Activated CD4-positive, alpha-beta T cell treated with anti-CD3 and anti-CD28 coated beads, Interleukin-2, Interleukin-4, amounts not matched to agents 100 ng/mL and 50 ng/mL, durations not matched to agents 16 hours and 8 hours (primary cell): ENCODE data around the gene MADCAM1.
"Not testable (repeated sequence)": the region's sequence is repeated elsewhere in the genome, so short reads cannot be mapped to it uniquely, and the experiment has no call there.

Source experiments
- DNase-seq: peaks from one replicate; pipeline ENCODE4 v3.0.0-alpha.2; 2020; ENCODE audit warnings: low spot score

Gene MADCAM1

DNA sequence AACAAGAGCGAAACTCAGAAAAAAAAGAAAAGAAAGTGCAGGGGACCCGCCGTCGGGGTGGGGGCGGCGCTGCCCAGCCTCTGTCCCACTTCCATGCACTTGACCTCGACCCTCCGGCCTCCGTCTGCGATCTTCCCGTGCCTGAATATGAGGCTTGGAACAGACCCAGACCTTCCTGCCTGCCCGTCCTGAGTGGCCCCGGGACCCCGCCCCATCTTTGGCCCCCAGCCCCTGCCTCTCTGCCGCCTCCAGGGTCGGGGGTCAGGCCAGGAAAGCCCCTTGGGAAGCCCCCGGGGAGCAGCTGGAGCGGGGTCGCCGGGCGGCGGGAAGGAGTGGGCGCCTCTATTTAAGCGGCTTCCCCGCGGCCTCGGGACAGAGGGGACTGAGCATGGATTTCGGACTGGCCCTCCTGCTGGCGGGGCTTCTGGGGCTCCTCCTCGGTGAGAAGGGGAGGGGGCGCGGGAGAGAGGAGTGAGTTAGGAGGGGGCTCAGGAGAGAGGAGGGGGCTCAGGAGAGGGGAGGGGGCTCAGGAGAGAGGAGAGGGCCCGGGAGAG is at the start of gene MADCAM1:
MADCAM1 (plus strand) TSS at position 375 of the 554 bp plus-strand sequence; CDS start at position 389, 14 bp downstream.
- DNase-seq = no peak

DNA sequence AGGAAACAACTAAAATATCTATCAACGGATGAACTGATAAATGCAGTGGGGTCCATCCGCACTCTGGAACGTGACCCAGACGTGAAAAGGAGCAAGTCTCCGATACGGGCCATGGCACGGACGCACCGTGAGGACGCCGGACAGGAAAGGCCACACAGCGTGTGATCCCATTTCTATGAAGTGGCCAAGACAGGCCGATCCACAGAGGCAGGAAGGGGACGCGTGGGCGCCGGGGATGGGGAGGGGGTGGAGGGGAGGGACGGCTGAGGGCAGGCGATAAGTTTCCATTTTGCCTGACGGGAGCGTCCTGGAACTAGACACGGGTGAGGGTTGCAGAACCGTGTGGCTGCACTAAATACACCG is 49.2 kb upstream of the MADCAM1 start:
- no peak for DNase-seq

DNA sequence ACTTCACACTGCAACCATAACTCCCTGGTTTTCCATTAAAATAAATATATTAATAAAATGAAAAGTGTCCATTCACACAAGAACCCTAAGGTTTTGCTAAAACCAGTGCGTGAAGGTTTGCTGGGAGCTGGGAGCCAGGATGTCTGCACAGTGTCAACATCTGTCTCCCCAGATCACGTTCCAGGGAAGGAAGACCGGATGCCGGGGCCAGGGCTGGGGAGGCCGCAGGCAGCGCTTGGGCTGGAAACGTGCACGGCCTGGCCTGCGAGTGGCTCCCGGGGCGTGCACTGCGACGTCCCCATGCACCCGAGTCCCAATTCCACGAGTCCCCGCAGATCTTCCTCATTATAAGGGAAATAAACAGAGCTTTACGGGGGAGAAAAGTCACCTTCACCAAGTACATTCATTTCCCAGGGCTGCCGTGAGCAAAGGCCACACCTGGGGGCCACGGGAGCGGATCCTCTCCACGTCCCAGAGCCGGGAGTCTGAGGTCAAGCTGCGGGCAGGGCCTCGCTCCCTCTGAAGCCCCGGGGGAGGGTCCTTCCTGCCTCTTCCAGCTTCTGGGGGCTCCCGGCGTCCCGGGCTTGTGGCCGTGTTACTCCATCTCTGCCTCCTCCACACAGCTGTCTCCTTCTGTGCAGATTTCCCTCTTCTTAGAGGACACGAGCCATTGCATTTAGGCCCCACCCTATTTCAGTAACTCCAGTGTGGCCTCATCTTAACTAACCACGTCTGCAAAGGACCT is 48.3 kb upstream of the MADCAM1 start:
- DNase-seq = no peak

DNA sequence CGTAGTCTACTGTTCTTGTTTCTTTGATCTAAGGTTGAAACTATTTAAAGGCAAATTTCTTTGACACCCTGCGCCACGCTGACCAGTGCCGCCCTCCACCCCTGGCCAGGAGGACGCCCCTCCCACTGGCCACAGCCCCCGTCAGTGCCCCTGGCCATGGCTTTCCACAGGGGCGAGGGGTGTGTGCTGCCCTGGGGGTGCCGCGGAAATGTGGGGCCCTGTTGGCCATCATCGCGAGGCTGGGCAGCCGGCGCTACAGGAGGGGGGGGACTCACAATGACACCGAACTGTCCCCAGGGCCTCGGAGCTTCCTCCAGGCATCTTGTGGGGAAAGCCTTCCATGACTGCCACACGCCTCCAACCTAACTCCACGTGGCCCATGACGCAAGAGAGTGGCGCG is 46.4 kb upstream of the MADCAM1 start:
- no peak for DNase-seq

GRCh38 chr19:450912-451481 is 45.3 kb upstream of the MADCAM1 start:
- DNase-seq = not testable (repeated sequence)

DNA sequence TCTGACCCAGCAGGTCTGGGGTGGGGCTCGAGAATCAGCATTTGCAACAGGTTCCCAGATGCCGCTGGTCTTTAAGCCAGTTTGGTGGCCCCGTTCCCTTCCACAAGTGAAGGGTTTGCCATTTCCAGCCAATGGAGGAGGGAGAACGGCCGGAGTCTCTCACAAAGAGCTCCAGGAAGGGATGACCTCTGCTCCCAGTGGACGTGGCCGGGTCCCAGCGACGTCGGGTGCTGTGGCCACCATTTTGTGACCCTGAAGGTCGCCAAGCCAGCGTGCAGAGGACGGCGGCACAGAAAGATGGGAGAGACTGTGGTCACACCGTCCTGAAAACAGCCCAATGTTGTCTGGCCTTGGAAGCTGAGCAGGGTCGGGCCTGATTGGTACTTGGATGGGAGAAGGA is 43.5 kb upstream of the MADCAM1 start:
- DNase-seq = no peak

- DNase-seq = no peak
Measured at GRCh38 chr19:453606-454005, 42.7 kb upstream of the MADCAM1 start.

DNA sequence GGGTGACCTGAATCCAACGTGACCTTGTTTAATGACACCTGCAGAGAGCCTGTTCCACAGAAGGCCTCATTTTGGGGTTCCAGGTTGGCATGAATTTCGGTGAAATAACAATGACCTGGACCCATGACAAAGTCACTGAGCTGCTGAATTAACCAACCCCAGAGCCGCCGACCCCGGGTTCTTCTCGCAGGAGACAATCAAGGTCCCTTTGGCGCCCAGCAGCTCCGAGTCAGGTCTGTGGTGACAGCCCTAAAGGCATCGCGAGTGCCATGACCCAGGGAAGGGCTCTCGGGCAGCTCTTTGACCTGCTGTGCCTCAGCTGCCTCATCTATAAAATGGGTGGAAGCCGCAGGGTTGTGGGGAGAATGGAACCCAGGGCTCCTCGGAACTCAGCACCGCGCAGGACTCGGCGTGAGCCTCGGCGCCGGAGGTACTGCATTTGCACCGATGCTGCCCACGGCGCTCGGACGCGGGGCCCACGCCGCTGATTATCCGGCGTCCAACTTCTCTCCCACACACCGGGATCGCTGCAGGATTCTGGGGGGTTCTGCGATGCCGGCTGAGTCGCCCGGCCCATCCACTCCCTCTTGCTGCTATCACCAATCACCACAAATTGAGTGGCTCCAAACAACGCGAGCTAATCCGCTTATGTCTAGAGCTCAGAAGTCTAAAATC is 41.1 kb upstream of the MADCAM1 start:
- no peak for DNase-seq

DNA sequence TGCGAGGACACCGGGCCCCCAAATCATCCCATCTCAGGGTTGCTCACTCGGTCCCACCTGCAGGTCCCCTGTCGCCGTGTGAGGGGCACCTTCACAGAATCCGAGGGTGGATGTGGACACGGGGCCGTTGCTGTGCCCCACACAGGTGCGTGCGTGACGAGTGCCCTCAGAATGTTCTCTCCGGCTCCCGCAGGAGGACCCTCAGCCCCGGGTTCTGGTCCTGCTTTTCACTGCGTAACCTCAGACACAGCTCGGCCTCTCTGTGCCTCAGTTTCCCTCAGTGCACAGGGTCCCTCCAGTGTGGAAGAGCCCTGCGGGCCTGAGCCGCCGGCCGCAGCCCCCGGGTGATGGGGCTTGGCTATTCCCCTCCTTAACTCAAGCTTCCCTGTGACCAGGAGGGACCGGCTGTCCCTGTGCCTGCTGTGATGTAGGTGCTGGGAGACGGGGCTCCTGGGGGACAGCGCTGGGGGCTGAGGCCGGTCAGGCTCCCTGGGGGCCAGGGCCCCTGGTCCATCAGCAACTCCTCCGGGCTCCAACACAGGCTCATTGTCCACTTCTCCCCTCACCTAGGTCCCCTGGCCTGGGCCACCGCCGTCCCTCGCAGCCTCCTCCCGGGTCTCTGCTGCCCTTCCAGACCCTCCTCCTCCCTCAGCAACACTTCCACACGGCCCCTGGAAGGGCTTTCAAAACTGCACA is 40.3 kb upstream of the MADCAM1 start:
- no peak for DNase-seq

GRCh38 chr19:456547-457110 is 39.7 kb upstream of the MADCAM1 start:
- no peak for DNase-seq

DNA sequence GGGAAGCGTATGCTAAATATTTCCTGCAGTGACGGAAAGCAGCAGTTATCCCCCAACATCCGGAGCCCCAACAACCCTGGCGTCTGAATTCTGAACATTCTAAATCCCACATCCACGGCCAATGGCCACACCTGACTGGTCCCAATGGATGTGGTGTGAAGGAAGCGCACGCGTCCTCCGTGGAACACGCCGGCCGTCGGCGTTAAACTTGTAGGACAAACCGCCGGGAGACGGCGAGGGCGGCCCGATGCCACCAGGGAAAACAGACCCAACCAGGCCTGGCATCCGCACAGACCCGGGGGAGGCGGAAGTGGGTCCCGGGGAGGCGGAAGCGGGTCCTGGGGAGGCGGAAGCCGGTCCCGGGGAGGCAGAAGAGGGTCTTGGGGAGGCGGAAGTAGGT is 38.6 kb upstream of the MADCAM1 start:
- no peak for DNase-seq

GRCh38 chr19:458091-459042 is 37.9 kb upstream of the MADCAM1 start:
- no peak for DNase-seq

DNA sequence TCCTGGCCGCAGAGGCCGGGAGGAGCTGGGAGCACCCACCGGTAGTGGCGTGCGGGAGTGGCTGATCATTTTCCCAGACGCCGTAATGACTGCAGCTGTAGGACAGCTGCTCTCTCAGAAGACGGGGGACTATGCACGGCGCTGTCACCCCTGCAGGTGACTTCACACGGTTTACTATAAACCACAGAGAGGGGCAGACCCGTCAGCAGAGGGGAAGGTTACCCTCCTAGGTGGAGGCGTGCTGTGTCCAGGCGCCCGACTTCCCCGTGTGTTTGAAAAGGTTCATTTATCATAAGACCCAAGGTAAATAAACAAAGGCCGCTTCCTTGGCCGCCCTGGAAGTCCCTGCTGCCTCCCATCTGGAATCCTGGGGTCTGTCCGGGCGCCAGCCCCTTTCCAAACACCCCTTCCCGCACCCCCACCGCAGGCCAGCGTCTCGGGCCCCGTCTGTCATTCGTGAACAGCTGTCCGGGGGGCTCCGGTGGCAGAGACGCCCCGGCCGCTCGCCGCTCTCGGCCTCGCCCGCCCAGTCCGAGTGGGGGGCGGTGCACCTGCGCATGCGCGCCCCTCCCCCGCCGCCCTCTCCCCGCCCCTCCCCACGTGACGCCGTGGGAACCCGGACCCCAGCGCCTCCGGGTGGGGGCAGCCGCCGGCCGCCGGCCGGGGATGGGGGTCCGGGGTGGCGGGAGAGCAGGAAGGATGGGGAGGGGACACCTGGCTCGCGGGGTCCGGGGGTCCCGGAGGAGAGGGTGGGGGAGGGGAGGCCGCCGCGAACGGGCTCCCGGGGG is 36.4 kb upstream of the MADCAM1 start:
- DNase-seq = no peak

DNA sequence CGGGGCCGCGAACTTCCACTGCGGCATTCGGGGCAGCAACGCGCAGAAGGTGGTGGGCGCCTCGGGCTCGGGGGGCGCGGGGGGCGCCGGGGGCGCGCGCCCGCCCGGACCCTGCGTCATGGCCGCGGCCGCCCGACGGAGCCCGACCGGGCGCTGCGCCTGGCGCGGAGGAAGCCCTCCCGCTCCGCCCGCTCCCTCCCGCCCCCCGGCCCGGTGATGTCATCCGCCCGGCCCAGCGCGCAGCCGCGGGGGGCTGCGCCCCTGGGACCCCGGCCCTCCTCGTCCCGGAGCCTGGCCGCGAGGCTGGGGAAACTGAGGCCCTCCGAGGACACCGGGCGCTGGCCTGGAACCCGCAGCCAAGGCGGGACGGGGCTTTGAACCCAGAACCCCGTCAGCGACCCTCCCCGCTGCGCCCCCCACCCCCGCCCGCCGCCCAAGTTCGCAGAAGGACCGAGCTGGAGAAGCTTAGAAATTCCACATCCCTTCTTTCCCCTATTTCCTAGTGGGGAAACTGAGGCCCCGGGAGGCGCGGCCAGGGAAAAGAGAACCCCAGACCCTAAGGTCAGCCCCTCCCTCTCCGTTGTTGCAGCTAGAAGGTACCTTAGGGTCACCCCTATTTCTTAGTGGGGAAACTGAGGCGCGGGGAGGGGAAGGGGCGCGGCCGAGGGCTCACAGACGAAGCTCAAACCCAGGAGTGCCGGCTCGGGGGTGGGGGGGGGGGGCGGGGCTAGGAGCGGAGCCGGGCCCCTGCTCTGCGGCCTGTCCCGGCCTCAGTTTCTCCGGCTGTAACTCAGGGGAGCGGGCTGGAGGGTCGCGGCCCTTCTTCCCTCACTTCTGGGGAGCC is 35.2 kb upstream of the MADCAM1 start, which contains the start of gene SHC2:
SHC2 (minus strand) TSS at position 157 of the 844 bp plus-strand sequence; CDS start at position 120, 37 bp downstream.
- DNase-seq = no peak

- no peak for DNase-seq
Measured at GRCh38 chr19:461721-462551, 34.4 kb upstream of the MADCAM1 start.

GRCh38 chr19:463483-464207 is 32.6 kb upstream of the MADCAM1 start:
- no peak for DNase-seq

DNA sequence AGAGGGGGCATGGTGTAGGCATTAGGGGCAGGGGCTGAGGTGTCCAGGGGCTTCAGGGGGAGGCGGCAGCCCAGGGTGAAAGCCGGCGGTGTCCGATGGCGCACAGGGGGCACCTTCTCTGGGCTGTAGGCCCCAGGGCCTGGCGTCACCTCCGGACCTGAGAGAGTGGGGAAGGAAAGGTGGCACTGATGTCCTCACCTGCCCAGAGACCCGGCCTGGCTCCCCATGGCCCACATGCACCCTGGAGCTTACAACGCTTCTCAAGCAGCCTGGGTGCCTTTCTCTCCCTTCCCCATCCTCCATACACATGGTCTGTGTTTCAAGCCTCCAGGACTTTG is 32.1 kb upstream of the MADCAM1 start:
- no peak for DNase-seq
